ENCODE results near the gene WASF2. TPM values are rescaled to one million over a fixed set of nuclear protein-coding genes. Genes with fewer than 3 reads are reported as not detected.

Gene WASF2
- total and polyA plus RNA-seq, 2 of the 13 experiments (the other 11 are each of a cell fraction or from before 2014, with no cell fraction given): 10.4 to 27.7 TPM

DNA sequence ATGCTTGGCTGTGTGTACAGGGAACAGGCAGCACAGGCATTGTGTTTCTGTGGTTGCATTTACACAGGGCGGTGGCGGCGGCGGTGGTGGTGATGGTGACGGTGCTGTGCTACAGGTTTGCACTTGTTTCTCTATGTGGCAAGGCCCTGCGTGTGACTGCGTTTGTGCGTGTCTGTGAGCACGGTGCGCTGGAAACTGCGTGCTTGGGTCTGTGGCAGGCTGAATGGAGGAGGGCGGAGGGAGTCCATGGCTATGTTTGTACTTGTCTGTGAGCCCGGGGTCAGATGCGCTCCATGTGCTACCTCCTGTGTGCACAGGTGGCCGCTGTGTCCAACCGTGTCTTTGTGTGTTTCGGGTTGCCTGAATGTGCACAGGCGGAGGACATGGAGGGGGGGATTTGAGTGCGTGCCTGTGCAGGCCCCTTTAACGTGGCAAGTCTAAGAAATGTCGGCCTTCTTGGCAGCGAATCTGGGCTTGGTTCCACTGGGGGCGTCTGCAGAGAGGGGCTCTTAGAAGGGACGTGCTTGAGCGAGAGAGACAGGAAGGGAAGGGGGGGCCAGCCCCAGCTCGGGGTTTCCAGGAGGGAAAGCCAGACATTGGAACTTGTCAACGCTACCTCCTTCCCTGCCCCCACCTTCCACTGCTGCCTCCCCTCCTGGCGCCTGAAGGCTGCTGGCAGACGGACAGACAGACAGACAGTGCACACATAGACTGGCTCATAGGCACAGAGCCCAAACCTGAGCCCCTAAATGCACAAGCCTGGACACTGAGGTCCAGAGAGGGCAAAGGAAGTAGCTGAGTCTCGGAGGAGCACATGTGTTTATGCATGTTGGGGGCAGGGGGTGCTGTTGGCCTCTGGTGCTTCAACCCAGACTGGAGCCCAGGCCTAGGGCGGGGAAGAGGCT is 32.7 kb upstream of the WASF2 start (continued):
- TF ChIP-seq, protein P1, sequence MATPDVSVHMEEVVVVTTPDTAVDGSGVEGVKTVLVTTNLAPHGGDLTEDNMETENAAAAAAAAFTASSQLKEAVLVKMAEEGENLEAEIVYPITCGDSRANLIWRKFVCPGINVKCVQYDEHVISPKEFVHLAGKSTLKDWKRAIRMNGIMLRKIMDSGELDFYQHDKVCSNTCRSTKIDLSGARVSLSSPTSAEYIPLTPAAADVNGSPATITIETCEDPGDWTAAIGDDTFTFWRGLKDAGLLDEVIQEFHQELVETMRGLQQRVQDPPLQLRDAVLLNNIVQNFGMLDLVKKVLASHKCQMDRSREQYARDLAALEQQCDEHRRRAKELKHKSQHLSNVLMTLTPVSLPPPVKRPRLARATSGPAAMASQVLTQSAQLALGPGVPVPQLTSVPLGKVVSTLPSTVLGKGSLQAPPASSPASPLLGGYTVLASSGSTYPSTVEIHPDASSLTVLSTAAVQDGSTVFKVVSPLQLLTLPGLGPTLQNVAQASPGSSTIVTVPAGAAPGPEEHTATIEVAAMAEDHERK (CRISPR knock-in tag; IDR thresholded peaks at IDR 0.05; ENCODE audit: low read depth): no peak
- TF ChIP-seq SRSF9 (IDR thresholded peaks at IDR 0.05; ENCODE audit: borderline replicate concordance, insufficient read depth, low read depth, low read length, poor library complexity, severe bottlenecking) (no peak), ZNF230 (CRISPR knock-in tag; IDR thresholded peaks at IDR 0.05) (no peak; the same call in 1 of the 2 replicates), TBP (CRISPR knock-in tag; IDR thresholded peaks at IDR 0.05) (no peak), MLLT10 (CRISPR knock-in tag; IDR thresholded peaks at IDR 0.05) (no peak), SMAD3 (CRISPR knock-in tag; IDR thresholded peaks at IDR 0.05) (no peak), CHD2 (IDR thresholded peaks at IDR 0.05; ENCODE audit: low read depth, low read length) (no peak), HHEX (CRISPR knock-in tag; IDR thresholded peaks at IDR 0.05) (no peak), MXD4 (CRISPR knock-in tag; IDR thresholded peaks at IDR 0.05) (no peak), RBM22 (optimal IDR thresholded peaks at IDR 0.05; ENCODE audit: low read length) (no peak), ZNF792 (CRISPR knock-in tag; IDR thresholded peaks at IDR 0.05) (no peak), MTF1 (CRISPR knock-in tag; IDR thresholded peaks at IDR 0.05) (no peak), ISX (CRISPR knock-in tag; conservative IDR thresholded peaks at IDR 0.05) (no peak)
- TF ChIP-seq, protein P2, sequence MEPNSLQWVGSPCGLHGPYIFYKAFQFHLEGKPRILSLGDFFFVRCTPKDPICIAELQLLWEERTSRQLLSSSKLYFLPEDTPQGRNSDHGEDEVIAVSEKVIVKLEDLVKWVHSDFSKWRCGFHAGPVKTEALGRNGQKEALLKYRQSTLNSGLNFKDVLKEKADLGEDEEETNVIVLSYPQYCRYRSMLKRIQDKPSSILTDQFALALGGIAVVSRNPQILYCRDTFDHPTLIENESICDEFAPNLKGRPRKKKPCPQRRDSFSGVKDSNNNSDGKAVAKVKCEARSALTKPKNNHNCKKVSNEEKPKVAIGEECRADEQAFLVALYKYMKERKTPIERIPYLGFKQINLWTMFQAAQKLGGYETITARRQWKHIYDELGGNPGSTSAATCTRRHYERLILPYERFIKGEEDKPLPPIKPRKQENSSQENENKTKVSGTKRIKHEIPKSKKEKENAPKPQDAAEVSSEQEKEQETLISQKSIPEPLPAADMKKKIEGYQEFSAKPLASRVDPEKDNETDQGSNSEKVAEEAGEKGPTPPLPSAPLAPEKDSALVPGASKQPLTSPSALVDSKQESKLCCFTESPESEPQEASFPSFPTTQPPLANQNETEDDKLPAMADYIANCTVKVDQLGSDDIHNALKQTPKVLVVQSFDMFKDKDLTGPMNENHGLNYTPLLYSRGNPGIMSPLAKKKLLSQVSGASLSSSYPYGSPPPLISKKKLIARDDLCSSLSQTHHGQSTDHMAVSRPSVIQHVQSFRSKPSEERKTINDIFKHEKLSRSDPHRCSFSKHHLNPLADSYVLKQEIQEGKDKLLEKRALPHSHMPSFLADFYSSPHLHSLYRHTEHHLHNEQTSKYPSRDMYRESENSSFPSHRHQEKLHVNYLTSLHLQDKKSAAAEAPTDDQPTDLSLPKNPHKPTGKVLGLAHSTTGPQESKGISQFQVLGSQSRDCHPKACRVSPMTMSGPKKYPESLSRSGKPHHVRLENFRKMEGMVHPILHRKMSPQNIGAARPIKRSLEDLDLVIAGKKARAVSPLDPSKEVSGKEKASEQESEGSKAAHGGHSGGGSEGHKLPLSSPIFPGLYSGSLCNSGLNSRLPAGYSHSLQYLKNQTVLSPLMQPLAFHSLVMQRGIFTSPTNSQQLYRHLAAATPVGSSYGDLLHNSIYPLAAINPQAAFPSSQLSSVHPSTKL (CRISPR knock-in tag; IDR thresholded peaks at IDR 0.05): no peak
- TF ChIP-seq, protein P3, sequence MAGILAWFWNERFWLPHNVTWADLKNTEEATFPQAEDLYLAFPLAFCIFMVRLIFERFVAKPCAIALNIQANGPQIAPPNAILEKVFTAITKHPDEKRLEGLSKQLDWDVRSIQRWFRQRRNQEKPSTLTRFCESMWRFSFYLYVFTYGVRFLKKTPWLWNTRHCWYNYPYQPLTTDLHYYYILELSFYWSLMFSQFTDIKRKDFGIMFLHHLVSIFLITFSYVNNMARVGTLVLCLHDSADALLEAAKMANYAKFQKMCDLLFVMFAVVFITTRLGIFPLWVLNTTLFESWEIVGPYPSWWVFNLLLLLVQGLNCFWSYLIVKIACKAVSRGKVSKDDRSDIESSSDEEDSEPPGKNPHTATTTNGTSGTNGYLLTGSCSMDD (CRISPR knock-in tag; IDR thresholded peaks at IDR 0.05): no peak
- TF ChIP-seq, protein P4, sequence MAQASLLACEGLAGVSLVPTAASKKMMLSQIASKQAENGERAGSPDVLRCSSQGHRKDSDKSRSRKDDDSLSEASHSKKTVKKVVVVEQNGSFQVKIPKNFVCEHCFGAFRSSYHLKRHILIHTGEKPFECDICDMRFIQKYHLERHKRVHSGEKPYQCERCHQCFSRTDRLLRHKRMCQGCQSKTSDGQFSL (CRISPR knock-in tag; IDR thresholded peaks at IDR 0.05): no peak; the same call in 1 of the 2 replicates
- TF ChIP-seq, protein P5, sequence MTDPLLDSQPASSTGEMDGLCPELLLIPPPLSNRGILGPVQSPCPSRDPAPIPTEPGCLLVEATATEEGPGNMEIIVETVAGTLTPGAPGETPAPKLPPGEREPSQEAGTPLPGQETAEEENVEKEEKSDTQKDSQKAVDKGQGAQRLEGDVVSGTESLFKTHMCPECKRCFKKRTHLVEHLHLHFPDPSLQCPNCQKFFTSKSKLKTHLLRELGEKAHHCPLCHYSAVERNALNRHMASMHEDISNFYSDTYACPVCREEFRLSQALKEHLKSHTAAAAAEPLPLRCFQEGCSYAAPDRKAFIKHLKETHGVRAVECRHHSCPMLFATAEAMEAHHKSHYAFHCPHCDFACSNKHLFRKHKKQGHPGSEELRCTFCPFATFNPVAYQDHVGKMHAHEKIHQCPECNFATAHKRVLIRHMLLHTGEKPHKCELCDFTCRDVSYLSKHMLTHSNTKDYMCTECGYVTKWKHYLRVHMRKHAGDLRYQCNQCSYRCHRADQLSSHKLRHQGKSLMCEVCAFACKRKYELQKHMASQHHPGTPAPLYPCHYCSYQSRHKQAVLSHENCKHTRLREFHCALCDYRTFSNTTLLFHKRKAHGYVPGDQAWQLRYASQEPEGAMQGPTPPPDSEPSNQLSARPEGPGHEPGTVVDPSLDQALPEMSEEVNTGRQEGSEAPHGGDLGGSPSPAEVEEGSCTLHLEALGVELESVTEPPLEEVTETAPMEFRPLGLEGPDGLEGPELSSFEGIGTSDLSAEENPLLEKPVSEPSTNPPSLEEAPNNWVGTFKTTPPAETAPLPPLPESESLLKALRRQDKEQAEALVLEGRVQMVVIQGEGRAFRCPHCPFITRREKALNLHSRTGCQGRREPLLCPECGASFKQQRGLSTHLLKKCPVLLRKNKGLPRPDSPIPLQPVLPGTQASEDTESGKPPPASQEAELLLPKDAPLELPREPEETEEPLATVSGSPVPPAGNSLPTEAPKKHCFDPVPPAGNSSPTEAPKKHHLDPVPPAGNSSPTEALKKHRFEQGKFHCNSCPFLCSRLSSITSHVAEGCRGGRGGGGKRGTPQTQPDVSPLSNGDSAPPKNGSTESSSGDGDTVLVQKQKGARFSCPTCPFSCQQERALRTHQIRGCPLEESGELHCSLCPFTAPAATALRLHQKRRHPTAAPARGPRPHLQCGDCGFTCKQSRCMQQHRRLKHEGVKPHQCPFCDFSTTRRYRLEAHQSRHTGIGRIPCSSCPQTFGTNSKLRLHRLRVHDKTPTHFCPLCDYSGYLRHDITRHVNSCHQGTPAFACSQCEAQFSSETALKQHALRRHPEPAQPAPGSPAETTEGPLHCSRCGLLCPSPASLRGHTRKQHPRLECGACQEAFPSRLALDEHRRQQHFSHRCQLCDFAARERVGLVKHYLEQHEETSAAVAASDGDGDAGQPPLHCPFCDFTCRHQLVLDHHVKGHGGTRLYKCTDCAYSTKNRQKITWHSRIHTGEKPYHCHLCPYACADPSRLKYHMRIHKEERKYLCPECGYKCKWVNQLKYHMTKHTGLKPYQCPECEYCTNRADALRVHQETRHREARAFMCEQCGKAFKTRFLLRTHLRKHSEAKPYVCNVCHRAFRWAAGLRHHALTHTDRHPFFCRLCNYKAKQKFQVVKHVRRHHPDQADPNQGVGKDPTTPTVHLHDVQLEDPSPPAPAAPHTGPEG (CRISPR knock-in tag; IDR thresholded peaks at IDR 0.05): no peak
